SK-MEL-5 (cell line): ENCODE measurements around the gene TNK2. TPM values are rescaled to one million over a fixed set of nuclear protein-coding genes. Genes with fewer than 3 reads are reported as not detected.
"Not testable (repeated sequence)": the region's sequence is repeated elsewhere in the genome, so short reads cannot be mapped to it uniquely, and the experiment has no call there.

Source experiments
- DNase-seq: peaks from one replicate; pipeline ENCODE4 v3.0.0-alpha.2; 2016; ENCODE audit warnings: low read depth, low spot score
- in situ Hi-C: cut with HindIII; loops from 2 replicates; pipeline ENCODE4 v1.10.0; 2016; ENCODE audit warnings: low sequenced_read_pairs, high pct_unique_total_duplicates, low pct_unique_long_range_greater_than_20kb
- total RNA-seq: library from RNA; depleted of rRNA; stranded (reverse); fragments of >200 nt; shearing (Covaris generic); gene quantifications from 2 replicates; pipeline ENCODE4 v1.2.3, GENCODE V29; 2014

The TNK2 gene
- total RNA-seq, 1 experiment from 2014 or later, result 9.0 TPM

- in situ Hi-C loops, result no loop called here
- DNase-seq, result no peak
These were observed 23.4 kb upstream of the TNK2 start for GRCh38 chr3:195931582-195932273.

GRCh38 chr3:195929452-195929851 is 21.1 kb upstream of the TNK2 start:
- no peak for DNase-seq
- in situ Hi-C loops, result no loop called here

DNA sequence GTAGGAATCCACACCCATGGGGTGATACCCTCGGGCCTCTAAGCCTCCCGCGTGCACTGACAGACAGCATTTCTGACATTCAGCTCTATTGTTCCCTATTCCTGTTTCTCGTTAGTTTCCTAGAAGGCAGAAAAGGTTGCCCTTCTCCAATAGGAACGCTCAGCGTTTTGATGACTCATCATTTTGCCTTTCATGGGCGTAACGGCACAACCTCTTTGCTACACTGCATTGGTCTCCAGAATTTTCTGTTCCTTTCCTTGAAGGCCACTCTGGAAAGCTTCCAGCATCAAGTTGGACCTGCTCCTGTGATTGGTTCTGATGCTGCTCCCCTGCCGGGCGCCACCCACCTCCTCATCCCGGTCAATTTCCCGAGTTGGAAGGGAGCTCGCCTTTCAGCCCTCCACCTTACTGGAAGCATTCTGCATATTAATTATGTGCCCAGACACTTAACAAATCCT is 13.0 kb upstream of the TNK2 start:
- DNase-seq, result no peak
- in situ Hi-C loops, result no loop called here

- in situ Hi-C loops, result no loop called here
- DNase-seq, result no peak
These were observed 9.8 kb upstream of the TNK2 start for GRCh38 chr3:195918176-195918575.

DNA sequence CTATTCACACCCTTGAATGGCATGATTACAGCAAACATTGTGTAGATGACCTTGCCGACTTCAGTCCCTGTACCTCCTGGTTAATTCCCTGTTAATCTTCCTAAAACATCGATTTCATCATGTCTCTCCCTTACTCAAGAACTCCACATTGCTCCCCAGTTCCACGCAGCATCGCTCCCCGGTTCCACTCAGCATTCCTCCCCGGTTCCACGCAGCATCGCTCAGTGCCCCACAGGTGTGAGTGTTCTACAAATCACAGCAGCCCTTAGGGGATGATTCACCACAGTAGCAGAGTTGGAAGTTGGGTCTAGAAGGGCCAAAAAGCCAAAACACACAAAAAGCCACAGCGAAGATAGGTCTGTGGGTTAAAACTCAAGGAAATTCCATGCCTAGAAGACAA is 8.6 kb upstream of the TNK2 start:
- in situ Hi-C loops, result no loop called here

GRCh38 chr3:195916291-195916690 is 7.9 kb upstream of the TNK2 start:
- in situ Hi-C loops, result no loop called here

More for the DNA sequence above, 8.6 kb upstream of the TNK2 start:
- DNase-seq, result no peak

GRCh38 chr3:195914648-195915473 is 6.5 kb upstream of the TNK2 start:
- peak; percentile 97 for DNase-seq
- in situ Hi-C loops, result no loop called here

More at GRCh38 chr3:195916291-195916690, 7.9 kb upstream of the TNK2 start:
- DNase-seq, result no peak

DNA sequence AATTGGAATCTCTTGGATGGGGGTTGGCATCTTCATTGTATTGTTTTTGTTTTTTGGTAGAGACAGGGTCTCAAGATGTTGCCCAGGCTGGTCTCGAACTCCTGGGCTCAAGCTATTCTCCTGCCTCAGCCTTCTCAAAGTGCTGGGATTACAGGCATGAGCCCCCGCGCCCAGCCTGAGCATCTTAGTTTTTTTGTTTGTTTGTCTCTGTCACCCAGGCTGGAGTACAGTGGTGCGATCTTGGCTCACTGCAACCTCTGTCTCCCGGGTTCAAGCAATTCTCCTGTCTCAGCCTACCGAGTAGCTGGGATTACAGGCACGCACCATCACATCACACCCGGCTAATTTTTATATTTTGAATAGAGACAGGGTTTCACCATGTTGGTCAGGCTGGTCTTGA is 5.8 kb upstream of the TNK2 start:
- in situ Hi-C loops, DNase-seq: not testable (repeated sequence)

GRCh38 chr3:195913382-195913781 is 5.0 kb upstream of the TNK2 start:
- DNase-seq, result no peak

GRCh38 chr3:195911946-195912270 is 3.6 kb upstream of the TNK2 start:
- in situ Hi-C loops, result no loop called here
- DNase-seq, result no peak

More at GRCh38 chr3:195913382-195913781, 5.0 kb upstream of the TNK2 start:
- in situ Hi-C loops, result no loop called here

DNA sequence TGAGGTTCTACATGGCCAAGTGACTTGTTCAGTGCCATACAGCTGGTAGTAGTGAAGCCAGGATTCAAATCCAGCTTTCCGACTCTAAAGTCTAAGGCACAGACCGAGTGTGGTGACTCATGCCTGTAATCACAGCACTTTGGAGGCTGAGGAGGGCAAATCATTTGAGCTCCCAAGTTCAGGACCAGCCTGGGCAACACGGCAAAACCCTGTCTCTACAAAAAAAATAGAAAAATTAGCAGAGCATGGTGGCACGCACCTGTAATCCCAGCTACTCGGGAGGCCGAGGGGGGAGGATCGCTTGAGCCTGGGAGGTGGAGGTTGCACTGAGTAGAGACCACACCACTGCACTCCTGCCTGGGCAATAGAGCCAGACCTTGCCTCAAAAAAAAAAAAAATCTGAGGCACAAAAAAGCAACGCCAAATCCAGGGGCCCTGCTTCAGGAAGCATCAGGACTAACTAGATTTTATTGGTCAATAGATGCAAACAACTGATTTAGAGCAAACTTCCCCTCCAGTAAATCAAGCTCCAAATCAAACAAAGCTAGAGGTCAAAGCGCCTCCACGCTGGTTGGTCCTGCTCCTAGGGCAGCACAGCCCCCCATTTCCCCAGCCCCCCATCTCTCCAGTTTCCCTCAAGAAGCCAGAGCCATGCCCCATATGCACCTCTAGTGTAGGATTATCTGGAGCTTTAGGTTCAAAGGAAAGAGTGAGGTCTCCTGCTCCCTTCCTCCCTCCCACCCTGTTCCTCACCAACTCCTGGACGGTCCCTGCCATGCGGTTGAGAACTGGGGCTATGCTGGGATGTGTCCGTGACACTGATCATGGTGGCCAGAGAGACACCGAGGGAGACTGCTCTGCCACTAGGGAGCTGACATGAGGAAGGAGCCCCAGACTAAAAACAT is 2.9 kb upstream of the TNK2 start:
- no peak for DNase-seq
- in situ Hi-C loops, result no loop called here

DNA sequence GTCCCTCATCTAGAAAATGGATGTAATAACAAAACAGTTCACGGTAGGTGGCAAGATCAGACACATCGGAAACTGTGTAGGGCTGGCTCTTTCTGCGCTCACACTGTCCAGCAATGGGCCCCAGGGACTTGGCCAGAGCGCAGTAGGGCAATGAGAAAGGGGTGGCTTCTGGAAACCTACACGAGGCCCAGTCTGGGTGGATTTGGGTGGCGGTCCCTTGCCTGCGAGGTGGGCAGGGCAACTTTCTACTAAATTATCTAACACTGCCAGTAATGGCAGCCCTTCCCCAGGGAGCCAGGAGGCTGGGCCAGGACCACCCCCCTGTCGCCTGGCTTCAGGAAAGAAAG is 2.1 kb upstream of the TNK2 start:
- in situ Hi-C loops, result no loop called here

GRCh38 chr3:195909644-195910498 is 1.5 kb upstream of the TNK2 start:
- in situ Hi-C loops, result no loop called here
- DNase-seq, result peak; percentile 77

More for the DNA sequence above, 2.1 kb upstream of the TNK2 start:
- no peak for DNase-seq

- in situ Hi-C loops, result no loop called here
- peak; percentile 19 for DNase-seq
These were observed 587 bp upstream of the TNK2 start for GRCh38 chr3:195908694-195909581.

DNA sequence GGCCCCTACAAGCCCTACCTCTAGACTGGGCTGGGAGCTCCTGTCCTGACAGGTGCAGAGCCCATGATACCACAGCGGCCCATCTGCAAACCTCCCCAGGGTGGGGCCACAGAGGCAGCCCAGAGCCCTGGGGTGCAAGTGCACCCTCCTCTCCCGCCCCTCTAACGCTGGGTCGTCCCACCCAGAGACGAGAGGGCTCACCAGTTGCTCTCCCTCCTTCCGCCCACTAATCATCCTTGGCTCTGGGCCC is 742 bp downstream of the TNK2 start:
- DNase-seq, result no peak
- in situ Hi-C loops, result no loop called here

DNA sequence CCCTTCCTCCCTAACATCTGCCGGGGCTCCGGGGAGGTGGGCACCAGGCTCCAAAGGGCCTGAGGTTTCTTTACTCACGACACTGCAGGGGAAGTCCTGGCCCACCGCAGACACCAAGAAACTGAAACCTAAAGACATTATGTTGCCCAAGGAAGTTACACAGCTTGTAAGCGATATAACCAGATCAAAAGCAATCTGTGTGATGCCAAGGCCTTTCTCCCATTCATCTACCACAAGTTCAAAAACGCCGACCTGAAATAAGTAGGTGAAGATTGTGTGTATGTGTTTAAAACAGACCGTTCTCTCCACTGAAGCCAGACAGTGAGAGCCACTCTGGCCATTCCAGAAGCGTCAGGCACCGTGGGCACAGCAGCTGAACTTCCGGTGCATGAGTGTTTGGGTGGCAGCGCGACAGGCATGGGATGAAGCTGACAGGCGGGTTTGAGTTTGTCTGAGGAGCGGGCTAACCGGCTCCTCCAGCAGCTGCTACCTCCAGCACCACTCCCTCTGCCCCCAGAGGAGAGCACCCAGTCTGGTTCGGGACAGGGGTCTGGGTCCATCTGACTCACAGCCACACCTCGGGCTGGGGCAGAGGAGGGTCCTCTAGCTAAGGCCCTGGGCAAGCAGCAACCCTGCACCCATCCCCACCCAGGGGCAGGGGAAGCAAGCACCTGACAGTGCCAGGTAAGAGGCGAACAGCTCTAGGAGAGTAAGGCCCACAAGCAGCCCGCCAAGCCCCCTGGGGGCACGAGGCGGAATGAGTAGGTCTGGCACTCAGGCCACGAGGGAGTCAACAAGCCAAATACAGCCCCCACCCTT is 1.3 kb downstream of the TNK2 start:
- no peak for DNase-seq
- in situ Hi-C loops, result no loop called here
